ENCODE results near the gene GDPD5. TPM values are rescaled to one million over a fixed set of nuclear protein-coding genes. Genes with fewer than 3 reads are reported as not detected.

The GDPD5 gene
- total and polyA plus RNA-seq, 8 donors, result 0.58 to 57.6 (median 4.9) TPM

- peak in 1 of 2 donors; percentile 60 for DNase-seq
- Histone ChIP-seq H3K9me3 (no peaks in the 10 kb centered on the region), H3K27ac (no peak overlapping the region), H3K36me3 (peaks cover 45 to 88% (median 75%) of the 10 kb centered on the region in 4 donors), H3K4me3 (no peak overlapping the region), H3K4me1 (peaks cover 15 to 47% (median 27%) of the 10 kb centered on the region in 4 donors), H3K27me3 (no peaks in the 10 kb centered on the region)
- WGBS, 5 donors, result 8 to 27% (median 13%) methylated on average over 1 of the region's 1 CpG
- no peak for TF ChIP-seq CTCF (IDR thresholded peaks at IDR 0.05)
- no peak for TF ChIP-seq POLR2A (IDR thresholded peaks at IDR 0.05)
- TF ChIP-seq POLR2AphosphoS5 (IDR thresholded peaks at IDR 0.05), result no peak
- TF ChIP-seq EP300 (IDR thresholded peaks at IDR 0.05), result no peak
- intact Hi-C loops (cut with DNase I; ENCODE audit: low total_unique reads), result loop anchor here (5.0 kb wide), 1 partner anchor 121 kb away; the partner anchor contains the start of gene GDPD5
These were observed 119.4 kb downstream of the GDPD5 start for GRCh38 chr11:75406338-75406777.

GRCh38 chr11:75403983-75404658 is 121.6 kb downstream of the GDPD5 start:
- H3K4me3 ChIP-seq, result no peak overlapping the region
- intact Hi-C loops (cut with DNase I; ENCODE audit: low total_unique reads), result no loop called here
- H3K27ac ChIP-seq, result no peak overlapping the region
- peaks cover 51 to 83% (median 78%) of the 10 kb centered on the region in 4 donors for H3K36me3 ChIP-seq
- H3K9me3 ChIP-seq, result no peaks in the 10 kb centered on the region
- peaks cover 27 to 64% (median 40%) of the 10 kb centered on the region in 4 donors for H3K4me1 ChIP-seq
- no peak for DNase-seq
- H3K27me3 ChIP-seq, result no peaks in the 10 kb centered on the region
- WGBS, 5 donors, result 73 to 82% (median 74%) methylated on average over 15 of the region's 15 CpGs
- TF ChIP-seq POLR2AphosphoS5 (IDR thresholded peaks at IDR 0.05) (no peak), CTCF (IDR thresholded peaks at IDR 0.05) (no peak), EP300 (IDR thresholded peaks at IDR 0.05) (no peak), POLR2A (IDR thresholded peaks at IDR 0.05) (no peak)

- Histone ChIP-seq H3K4me3 (no peak overlapping the region), H3K27ac (peak overlapping the region in 2 of 5 donors; percentile 11 to 15), H3K4me1 (peaks cover 27 to 59% (median 39%) of the 10 kb centered on the region in 4 donors), H3K36me3 (peaks cover 51 to 73% (median 69%) of the 10 kb centered on the region in 4 donors), H3K9me3 (no peaks in the 10 kb centered on the region), H3K27me3 (no peaks in the 10 kb centered on the region)
- TF ChIP-seq EP300 (IDR thresholded peaks at IDR 0.05) (no peak), POLR2A (IDR thresholded peaks at IDR 0.05) (no peak), POLR2AphosphoS5 (IDR thresholded peaks at IDR 0.05) (no peak), CTCF (IDR thresholded peaks at IDR 0.05) (no peak)
- 38 to 58% (median 47%) methylated on average over 1 of the region's 1 CpG for WGBS, 5 donors
- intact Hi-C loops (cut with DNase I; ENCODE audit: low total_unique reads), result no loop called here
- no peak for DNase-seq
These were observed 122.7 kb downstream of the GDPD5 start for GRCh38 chr11:75403037-75403436.

GRCh38 chr11:75402002-75402773 is 123.6 kb downstream of the GDPD5 start:
- Histone ChIP-seq H3K9me3 (no peaks in the 10 kb centered on the region), H3K27ac (peak overlapping the region in 1 of 5 donors; percentile 22), H3K4me3 (peak overlapping the region in 2 of 4 donors; percentile 70 to 93), H3K4me1 (peaks cover 27 to 58% (median 37%) of the 10 kb centered on the region in 4 donors), H3K27me3 (no peaks in the 10 kb centered on the region), H3K36me3 (peaks cover 51 to 66% (median 65%) of the 10 kb centered on the region in 4 donors)
- no peak for TF ChIP-seq CTCF (IDR thresholded peaks at IDR 0.05)
- no peak for TF ChIP-seq EP300 (IDR thresholded peaks at IDR 0.05)
- TF ChIP-seq POLR2A (IDR thresholded peaks at IDR 0.05), result no peak
- no peak for TF ChIP-seq POLR2AphosphoS5 (IDR thresholded peaks at IDR 0.05)
- intact Hi-C loops (cut with DNase I; ENCODE audit: low total_unique reads), result no loop called here
- 61 to 80% (median 66%) methylated on average over 10 of the region's 10 CpGs for WGBS, 5 donors
- no peak for DNase-seq

Data from stomach (tissue), 9 donors.